Left cardiac atrium (tissue), 4 donors: ENCODE data around the gene TESK2. TPM values are rescaled to one million over a fixed set of nuclear protein-coding genes. Genes with fewer than 3 reads are reported as not detected.
"Not testable (repeated sequence)": the region's sequence is repeated elsewhere in the genome, so short reads cannot be mapped to it uniquely, and the experiment has no call there.

Source experiments
- ATAC-seq, 2 donors: fragments of 200-7000 bp; cut with Tn5 transposase; one replicate each; pipeline ENCODE4 v1.9.1; 2020; ENCODE audit warnings: mild to moderate bottlenecking in 2 of 2, moderate library complexity in 2 of 2
- DNase-seq: peaks from one replicate; pipeline ENCODE4 v3.0.0-alpha.2; 2020
- intact Hi-C, 2 donors: fragments of 100-400 bp; cut with DNase I; formaldehyde crosslinking; loops; one replicate each; pipeline versions ENCODE4 v1.14.1 to v1.15.1; 2022 to 2023
- total RNA-seq, 2 donors: library from RNA; stranded (reverse); fragmentation: NEBNext Ultra II Directional; extraction: Animal tissue kit (Norgen Biotek cat#: 25700); gene quantifications; one replicate each; pipeline ENCODE4 v1.2.1, GENCODE V29; 2021
- donor health status: DM: no; HTN: yes; CAD: no.
- donor health status: DM: no; HTN: yes; CAD: no; lungs with severe emphysema.
- donor health status: DM: yes; HTN: yes; CAD: no.
- donor health status: Dilated cardiomyopathy.

The TESK2 gene
- total RNA-seq, 2 donors from 2014 or later, result 1.4 to 2.8 TPM

- DNase-seq (no peak), ATAC-seq (no peak)
- intact Hi-C loops, result no loop called here
These were observed 2.1 kb downstream of the TESK2 start for GRCh38 chr1:45488666-45489377.

- intact Hi-C loops, result no loop called here
- DNase-seq, result no peak
- ATAC-seq, result no peak
These were observed 5.0 kb downstream of the TESK2 start for GRCh38 chr1:45485949-45486348.

- DNase-seq, result no peak
- intact Hi-C loops, result no loop called here
- no peak for ATAC-seq
These were observed 11.8 kb downstream of the TESK2 start for GRCh38 chr1:45479039-45479748.

- intact Hi-C loops, result no loop called here
- no peak for DNase-seq
These were observed 12.7 kb downstream of the TESK2 start for GRCh38 chr1:45478121-45478814.

GRCh38 chr1:45477646-45478045 lies 13.3 kb downstream of the TESK2 start:
- intact Hi-C loops, result no loop called here

More at GRCh38 chr1:45478121-45478814, 12.7 kb downstream of the TESK2 start:
- no peak for ATAC-seq

GRCh38 chr1:45474194-45474593 lies 16.8 kb downstream of the TESK2 start:
- not testable (repeated sequence) for DNase-seq, ATAC-seq

More at GRCh38 chr1:45477646-45478045, 13.3 kb downstream of the TESK2 start:
- DNase-seq (no peak), ATAC-seq (no peak)

GRCh38 chr1:45473302-45473701 lies 17.7 kb downstream of the TESK2 start:
- DNase-seq (no peak), ATAC-seq (no peak)
- intact Hi-C loops, result no loop called here

More at GRCh38 chr1:45474194-45474593, 16.8 kb downstream of the TESK2 start:
- intact Hi-C loops, result not testable (repeated sequence)

GRCh38 chr1:45470306-45470798 lies 20.6 kb downstream of the TESK2 start:
- ATAC-seq, result no peak
- intact Hi-C loops, result no loop called here
- DNase-seq, result no peak

- ATAC-seq, intact Hi-C loops, DNase-seq: not testable (repeated sequence)
These were observed 23.6 kb downstream of the TESK2 start for GRCh38 chr1:45467353-45467752.

GRCh38 chr1:45465277-45465676 lies 25.7 kb downstream of the TESK2 start:
- DNase-seq, result no peak
- no peak for ATAC-seq
- intact Hi-C loops, result no loop called here

GRCh38 chr1:45458894-45459293 lies 32.1 kb downstream of the TESK2 start:
- intact Hi-C loops, result no loop called here
- ATAC-seq (no peak), DNase-seq (no peak)

GRCh38 chr1:45456531-45456930 lies 34.4 kb downstream of the TESK2 start:
- intact Hi-C loops, result no loop called here
- ATAC-seq (no peak), DNase-seq (no peak)

- intact Hi-C loops, result no loop called here
- no peak for ATAC-seq
- no peak for DNase-seq
These were observed 35.8 kb downstream of the TESK2 start for GRCh38 chr1:45455162-45455561.

GRCh38 chr1:45454464-45454863 lies 36.5 kb downstream of the TESK2 start:
- ATAC-seq (no peak), DNase-seq (no peak)
- intact Hi-C loops, result no loop called here

- ATAC-seq, result no peak
- intact Hi-C loops, result no loop called here
- DNase-seq, result no peak
These were observed 38.5 kb downstream of the TESK2 start for GRCh38 chr1:45452503-45452902.

GRCh38 chr1:45448357-45448756 lies 42.6 kb downstream of the TESK2 start:
- ATAC-seq, result no peak
- no peak for DNase-seq
- intact Hi-C loops, result no loop called here

- DNase-seq (no peak), ATAC-seq (no peak)
- intact Hi-C loops, result no loop called here
These were observed 43.9 kb downstream of the TESK2 start for GRCh38 chr1:45446950-45447672.

GRCh38 chr1:45446530-45446929 lies 44.4 kb downstream of the TESK2 start:
- DNase-seq (no peak), ATAC-seq (no peak)
- intact Hi-C loops, result no loop called here

- intact Hi-C loops, result no loop called here
- ATAC-seq (no peak), DNase-seq (no peak)
These were observed 46.3 kb downstream of the TESK2 start for GRCh38 chr1:45444609-45445131.
